K562 (cell line): ENCODE measurements around the gene RASSF1. TPM values are rescaled to one million over a fixed set of nuclear protein-coding genes. Genes with fewer than 3 reads are reported as not detected.
A peak's percentile ranks its signal among the peaks of the same experiment; 100 is the strongest.

Source experiments
- CREB3 ChIP-seq: fragments of 450-650 bp; conservative IDR thresholded peaks from 2 replicates; pipeline ENCODE4 v1.6.1; 2016; ENCODE audit warnings: missing genetic modification characterization, low read depth, mild to moderate bottlenecking, missing compliant biosample characterization, moderate library complexity
- DMBX1 ChIP-seq: fragments of 250-450 bp; sonication (Bioruptor Pico); IDR thresholded peaks from 2 replicates; pipeline ENCODE4 v1.8.0; 2022; ENCODE audit warnings: inconsistent platforms, mild to moderate bottlenecking, moderate library complexity, borderline replicate concordance
- DNMT1 ChIP-seq: fragments of 450-650 bp; IDR thresholded peaks from 2 replicates; pipeline ENCODE4 v1.6.1; 2016; ENCODE audit warnings: antibody characterized with exemption, mild to moderate bottlenecking
- ELF4 ChIP-seq: fragments of 450-650 bp; formaldehyde crosslinking; IDR thresholded peaks from 2 replicates; pipeline ENCODE4 v1.4.0; 2022; ENCODE audit warnings: missing genetic modification characterization
- FOXA3 ChIP-seq, 2 experiments: fragments of 450-650 bp in 1 of 2; sonication (generic) in 1 of 2; formaldehyde crosslinking; IDR thresholded peaks in 1 of 2; conservative IDR thresholded peaks in 1 of 2; 2 replicates each; pipeline versions ENCODE4 v1.4.0 to v1.8.0; 2020 to 2022; ENCODE audit warnings: mild to moderate bottlenecking in 2 of 2, missing genetic modification reagents in 1 of 2
- LCOR ChIP-seq: sonication (generic); formaldehyde crosslinking; IDR thresholded peaks from 2 replicates; pipeline ENCODE4 v1.8.0; 2022; ENCODE audit warnings: mild to moderate bottlenecking, missing genetic modification reagents
- MAZ ChIP-seq, 2 experiments: fragments of 450-650 bp in 1 of 2; sonication (generic) in 1 of 2; formaldehyde crosslinking; IDR thresholded peaks in 1 of 2; conservative IDR thresholded peaks in 1 of 2; 2 replicates each; pipeline versions ENCODE4 v1.4.0 to v1.5.0; 2020; ENCODE audit warnings: mild to moderate bottlenecking in 1 of 2, missing genetic modification reagents in 1 of 2
- NFXL1 ChIP-seq: fragments of 450-650 bp; formaldehyde crosslinking; IDR thresholded peaks from 2 replicates; pipeline ENCODE4 v1.4.0; 2021; ENCODE audit warnings: mild to moderate bottlenecking
- PML ChIP-seq: IDR thresholded peaks from 2 replicates; pipeline ENCODE4 v1.6.1; 2012; ENCODE audit warnings: low read length, inconsistent platforms
- RNF2 ChIP-seq: sonication (generic); IDR thresholded peaks from 2 replicates; pipeline ENCODE4 v1.6.1; 2016
- SIN3B ChIP-seq: fragments of 450-650 bp; IDR thresholded peaks from 2 replicates; pipeline ENCODE4 v1.6.1; 2017; ENCODE audit warnings: low read depth, mild to moderate bottlenecking, moderate library complexity
- TFAP4 ChIP-seq: sonication (generic); formaldehyde crosslinking; IDR thresholded peaks from 2 replicates; pipeline ENCODE4 v1.8.0; 2022; ENCODE audit warnings: missing genetic modification reagents, mild to moderate bottlenecking, moderate library complexity, borderline replicate concordance
- VEZF1 ChIP-seq: fragments of 200-800 bp; sonication (Bioruptor generic); IDR thresholded peaks from 2 replicates; pipeline ENCODE4 v1.6.1; 2017; ENCODE audit warnings: missing genetic modification characterization, missing compliant biosample characterization
- ZEB2 ChIP-seq: fragments of 450-650 bp; IDR thresholded peaks from 2 replicates; pipeline ENCODE4 v1.6.1; 2016
- ZHX1 ChIP-seq: fragments of 150-350 bp; conservative IDR thresholded peaks from 2 replicates; pipeline ENCODE4 v1.6.1; 2014; ENCODE audit warnings: low read length
- ZNF121 ChIP-seq: sonication (generic); formaldehyde crosslinking; conservative IDR thresholded peaks from 2 replicates; pipeline ENCODE4 v1.8.0; 2022; ENCODE audit warnings: missing genetic modification reagents
- ZNF347 ChIP-seq: fragments of 450-650 bp; formaldehyde crosslinking; IDR thresholded peaks from 2 replicates; pipeline ENCODE4 v1.4.0; 2020; ENCODE audit warnings: low read depth, mild to moderate bottlenecking, moderate library complexity
- ZNF41 ChIP-seq: fragments of 250-450 bp; sonication (Bioruptor Pico); conservative IDR thresholded peaks from 2 replicates; pipeline ENCODE4 v1.4.0; 2020; ENCODE audit warnings: mild to moderate bottlenecking
- ZNF512 ChIP-seq: IDR thresholded peaks from 2 replicates; pipeline ENCODE4 v1.6.1; 2016; ENCODE audit warnings: missing genetic modification characterization, missing compliant biosample characterization
- ZSCAN32 ChIP-seq: fragments of 450-650 bp; formaldehyde crosslinking; IDR thresholded peaks from 2 replicates; pipeline ENCODE4 v1.4.0; 2020; ENCODE audit warnings: mild to moderate bottlenecking, moderate library complexity
- polyA plus RNA-seq, 8 experiments: library from polyadenylated mRNA; depleted of rRNA in 4 of 8; stranded (reverse) in 5 of 8; unstranded in 3 of 8; fragments of >200 nt; fragmentation: Nextera tagmentation in 2 of 8; fragmentation: Illumina TruSeq in 1 of 8; extraction: Ambion mirVana in 2 of 8; extraction: Trizol in 1 of 8; gene quantifications; 2 replicates each; pipeline versions ENCODE4 v1.2.1 to v1.2.3, GENCODE V29; 2011 to 2014; ENCODE audit warnings: inconsistent platforms in 1 of 8, missing spikeins in 1 of 8
- total RNA-seq, 7 experiments: library from RNA; depleted of rRNA in 6 of 7; stranded (reverse); fragments of >200 nt in 6 of 7; fragmentation: Illumina TruSeq in 2 of 7; extraction: Trizol in 2 of 7; gene quantifications; 2 replicates each; pipeline versions ENCODE4 v1.2.1 to v1.2.3, GENCODE V29; 2011 to 2021; ENCODE audit warnings: low replicate concordance in 1 of 7

RASSF1 gene
- total and polyA plus RNA-seq, 9 of the 15 experiments (the other 6 are each of a cell fraction or from before 2014, with no cell fraction given), result 3.6 to 57.1 (median 24.6) TPM

- no peak for TF ChIP-seq ZSCAN32
- TF ChIP-seq MAZ (CRISPR knock-in tag; conservative IDR thresholded peaks at IDR 0.05 in 1 of 2, IDR thresholded peaks at IDR 0.05 in 1 of 2), result peak; percentile 89 to 97
- no peak for TF ChIP-seq ZNF512 (tag)
- TF ChIP-seq DMBX1, result peak; percentile 94
- no peak for TF ChIP-seq DNMT1
- peak; percentile 81 for TF ChIP-seq SIN3B
- TF ChIP-seq PML, result no peak
- TF ChIP-seq ZEB2, result no peak
- peak; percentile 88 for TF ChIP-seq TFAP4 (CRISPR knock-in tag)
- TF ChIP-seq ZNF41 (CRISPR knock-in tag), result peak; percentile 69; the same call in 1 of the 2 replicates
- no peak for TF ChIP-seq ZNF347 (CRISPR knock-in tag)
- no peak for TF ChIP-seq ZNF121 (CRISPR knock-in tag)
- no peak; the same call in none of the 2 replicates for TF ChIP-seq LCOR (CRISPR knock-in tag)
- peak; percentile 84 for TF ChIP-seq CREB3 (tag)
- peak; percentile 73 for TF ChIP-seq ELF4
- TF ChIP-seq NFXL1, result 0 out of 2 replicates have a peak, but pooled peaks have one; percentile 45
- TF ChIP-seq ZHX1, result no peak
- TF ChIP-seq FOXA3 (CRISPR knock-in tag; conservative IDR thresholded peaks at IDR 0.05 in 1 of 2, IDR thresholded peaks at IDR 0.05 in 1 of 2), result no peak
- peak; percentile 83 for TF ChIP-seq VEZF1 (CRISPR knock-in tag)
- peak; percentile 91 for TF ChIP-seq RNF2
These were observed 48.2 kb downstream of the RASSF1 start, which contains the start of gene IFRD2 (continued) for GRCh38 chr3:50292159-50293078.
